SW 1271 (cell line): ENCODE measurements around the gene EPS8L2.
"Not testable (repeated sequence)": the region's sequence is repeated elsewhere in the genome, so short reads cannot be mapped to it uniquely, and the experiment has no call there.

Source experiments
- DNase-seq, 2 experiments: peaks; one replicate each; lab custom pipeline; 2025; lab: John Stamatoyannopoulos, UW

Gene EPS8L2

GRCh38 chr11:690244-690643 is 15.8 kb upstream of the EPS8L2 start:
- DNase-seq, result not testable (repeated sequence)

GRCh38 chr11:690738-691633 is 15.0 kb upstream of the EPS8L2 start:
- no peak for DNase-seq

- DNase-seq, result no peak
Observed at GRCh38 chr11:691710-692590, 14.1 kb upstream of the EPS8L2 start.

GRCh38 chr11:692824-693414 is 13.1 kb upstream of the EPS8L2 start:
- no peak for DNase-seq

GRCh38 chr11:693415-693831 is 12.6 kb upstream of the EPS8L2 start:
- DNase-seq, result no peak

- no peak for DNase-seq
Observed at GRCh38 chr11:693887-694562, 12.0 kb upstream of the EPS8L2 start.

- peak in 1 of 2 experiments; percentile 92 for DNase-seq
Observed at GRCh38 chr11:694563-695287, 11.3 kb upstream of the EPS8L2 start, which contains the start of gene DEAF1. Gene DEAF1 (minus strand): TSS chr11:695222. CDS start chr11:695047, 175 bp downstream.

- peak in 1 of 2 experiments; percentile 91 for DNase-seq
Observed at GRCh38 chr11:695288-695537, 10.8 kb upstream of the EPS8L2 start.

- peak; percentile 90 to 91 for DNase-seq
Observed at GRCh38 chr11:695538-696248, 10.3 kb upstream of the EPS8L2 start, which contains the start of gene TMEM80. Gene TMEM80 (plus strand): TSS chr11:695816. CDS start chr11:695828, 12 bp downstream.

GRCh38 chr11:696955-697491 is 9.0 kb upstream of the EPS8L2 start:
- no peak for DNase-seq

GRCh38 chr11:697811-698311 is 8.2 kb upstream of the EPS8L2 start:
- no peak for DNase-seq

GRCh38 chr11:698493-699115 is 7.4 kb upstream of the EPS8L2 start:
- DNase-seq, result no peak

- no peak for DNase-seq
Observed at GRCh38 chr11:699116-699508, 6.9 kb upstream of the EPS8L2 start.

GRCh38 chr11:699753-700152 is 6.3 kb upstream of the EPS8L2 start:
- DNase-seq, result no peak

GRCh38 chr11:701741-702461 is 4.1 kb upstream of the EPS8L2 start:
- no peak for DNase-seq

- peak in 1 of 2 experiments; percentile 61 for DNase-seq
Observed at GRCh38 chr11:702462-703461, 3.3 kb upstream of the EPS8L2 start.

- no peak for DNase-seq
Observed at GRCh38 chr11:703506-703905, 2.5 kb upstream of the EPS8L2 start.

GRCh38 chr11:704228-704674 is 1.8 kb upstream of the EPS8L2 start:
- DNase-seq, result no peak
